GM12878 (cell line): ENCODE data around the gene CCDC170. TPM values are rescaled to one million over a fixed set of nuclear protein-coding genes. Genes with fewer than 3 reads are reported as not detected.

ENCODE experiments used
- ATAC-seq: fragments of 200-7000 bp; cut with Tn5 transposase; 3 replicates; pipeline ENCODE4 v1.9.1; 2020; ENCODE audit warnings: mild to moderate bottlenecking, moderate library complexity
- BruUV-seq: library from RNA; stranded (reverse); fragments of 400-500 nt; replicated peaks from 2 replicates; lab custom pipeline; 2021; lab: Mats Ljungman, UMichigan
- CTCF ChIA-PET: fragments of 300-600 bp; sonication (Branson Sonifier 250); formaldehyde crosslinking; extraction: SDS; loops from one replicate; lab custom pipeline; 2021; ENCODE audit warnings: inconsistent platforms; lab: Yijun Ruan, JAX
- POLR2A ChIA-PET: fragments of 350-600 bp; formaldehyde crosslinking; extraction: SDS; loops from one replicate; lab custom pipeline; 2021; ENCODE audit warnings: inconsistent platforms; lab: Charles Lee
- RAD21 ChIA-PET: fragments of 300-600 bp; sonication (Branson Sonifier 250); formaldehyde crosslinking; loops from one replicate; lab custom pipeline; 2023; ENCODE audit warnings: antibody characterized with exemption; ENCODE audit not compliant: unreplicated experiment; lab: Charles Lee
- SMC1A ChIA-PET: fragments of 300-600 bp; sonication (Branson Sonifier 250); formaldehyde crosslinking; loops from one replicate; lab custom pipeline; 2023; ENCODE audit not compliant: unreplicated experiment, uncharacterized antibody; lab: Charles Lee
- DNase-seq: peaks from one replicate; pipeline ENCODE4 v3.0.0-alpha.2; 2011; ENCODE audit warnings: low read depth, low spot score
- FAIRE-seq: peaks from 3 replicates; lab custom pipeline; 2011; peaks lifted over from hg19 to GRCh38; lab: Jason Lieb, UNC
- H2AFZ ChIP-seq: 2 replicates; pipeline ENCODE4 v1.6.0; 2011; ENCODE audit warnings: low read depth, low read length, control low read depth; ENCODE audit not compliant: control insufficient read depth
- H3K27ac ChIP-seq: 2 replicates; pipeline ENCODE4 v1.5.1; 2011; ENCODE audit warnings: control low read depth; ENCODE audit not compliant: control insufficient read depth, insufficient read depth
- H3K27me3 ChIP-seq, 2 experiments: replicated peaks in 1 of 2; 2 replicates each; pipeline versions ENCODE4 v1.6.0 to v1.6.1; 2011; ENCODE audit warnings: low read length in 1 of 2; ENCODE audit not compliant: control insufficient read depth in 2 of 2, insufficient read depth in 2 of 2
- H3K36me3 ChIP-seq, 2 experiments: 2 replicates each; pipeline ENCODE4 v1.5.1; 2011; ENCODE audit warnings: low read length in 1 of 2; ENCODE audit not compliant: control insufficient read depth in 2 of 2, insufficient read depth in 2 of 2
- H3K4me1 ChIP-seq: 2 replicates; pipeline ENCODE4 v1.6.1; 2011; ENCODE audit warnings: mild to moderate bottlenecking, low read length, moderate library complexity, mixed read lengths; ENCODE audit not compliant: control insufficient read depth, insufficient read depth
- H3K4me2 ChIP-seq: 2 replicates; pipeline ENCODE4 v1.6.0; 2011; ENCODE audit warnings: control low read depth; ENCODE audit not compliant: control insufficient read depth, insufficient read depth
- H3K4me3 ChIP-seq: fragments of 200-600 bp; sonication (generic); 2 replicates; pipeline ENCODE4 v1.5.1; 2016
- H3K79me2 ChIP-seq: 2 replicates; pipeline ENCODE4 v1.6.0; 2011; ENCODE audit warnings: low read length; ENCODE audit not compliant: control insufficient read depth, insufficient read depth
- H3K9ac ChIP-seq: 2 replicates; pipeline ENCODE4 v1.8.0; 2011; ENCODE audit warnings: low read length, control low read depth, mixed read lengths; ENCODE audit not compliant: control insufficient read depth, insufficient read depth
- H3K9me3 ChIP-seq: replicated peaks from 3 replicates; pipeline ENCODE4 v1.5.1; 2011; ENCODE audit warnings: mild to moderate bottlenecking, low read length; ENCODE audit not compliant: control insufficient read depth, insufficient read depth
- H4K20me1 ChIP-seq: 2 replicates; pipeline ENCODE4 v1.6.0; 2011; ENCODE audit not compliant: control insufficient read depth, insufficient read depth
- BHLHE40 ChIP-seq, 2 experiments: fragments of 450-650 bp in 1 of 2; IDR thresholded peaks; 2 replicates each; pipeline ENCODE4 v1.6.1; 2011 to 2017; ENCODE audit warnings: low read depth in 2 of 2, borderline replicate concordance in 1 of 2, improper control_type of control experiment in 1 of 2, low read length in 1 of 2, mild to moderate bottlenecking in 1 of 2
- CBFB ChIP-seq: IDR thresholded peaks from 2 replicates; pipeline ENCODE4 v1.6.1; 2016; ENCODE audit warnings: antibody characterized with exemption, low read depth
- CHD2 ChIP-seq: IDR thresholded peaks from 2 replicates; pipeline ENCODE4 v1.6.1; 2011; ENCODE audit warnings: low read depth, low read length, improper control_type of control experiment, borderline replicate concordance
- ETV6 ChIP-seq, 2 experiments: fragments of 450-650 bp in 1 of 2; IDR thresholded peaks in 1 of 2; conservative IDR thresholded peaks in 1 of 2; 2 replicates each; pipeline ENCODE4 v1.6.1; 2014; ENCODE audit warnings: antibody characterized with exemption in 1 of 2, borderline replicate concordance in 1 of 2, low read depth in 1 of 2, mild to moderate bottlenecking in 1 of 2, moderate library complexity in 1 of 2
- FOS ChIP-seq: IDR thresholded peaks from 3 replicates; pipeline ENCODE4 v1.6.1; 2011; ENCODE audit warnings: borderline replicate concordance; ENCODE audit not compliant: insufficient read length; ENCODE audit errors: extremely low read depth
- HCFC1 ChIP-seq: fragments of 150-350 bp; IDR thresholded peaks from 2 replicates; pipeline ENCODE4 v1.6.1; 2014; ENCODE audit warnings: low read length
- IKZF1 ChIP-seq: fragments of 450-650 bp; conservative IDR thresholded peaks from 2 replicates; pipeline ENCODE4 v1.6.1; 2017; ENCODE audit warnings: antibody characterized with exemption, mild to moderate bottlenecking
- NFIC ChIP-seq: IDR thresholded peaks from 2 replicates; pipeline ENCODE4 v1.6.1; 2012; ENCODE audit warnings: low read depth, mild to moderate bottlenecking, inconsistent platforms, low read length, moderate library complexity
- NR2C1 ChIP-seq: fragments of 450-650 bp; IDR thresholded peaks from 2 replicates; pipeline ENCODE4 v1.6.1; 2017; ENCODE audit warnings: antibody characterized with exemption, mild to moderate bottlenecking, moderate library complexity
- POLR2A ChIP-seq: IDR thresholded peaks from 2 replicates; pipeline ENCODE4 v1.6.1; 2011; ENCODE audit warnings: low read depth, mild to moderate bottlenecking, low read length
- RBBP5 ChIP-seq: fragments of 200-600 bp; sonication (generic); conservative IDR thresholded peaks from 2 replicates; pipeline ENCODE4 v1.6.1; 2016
- RCOR1 ChIP-seq: conservative IDR thresholded peaks from 2 replicates; pipeline ENCODE4 v1.6.1; 2012; ENCODE audit warnings: low read depth, low read length, improper control_type of control experiment
- SP1 ChIP-seq: IDR thresholded peaks from one replicate; pipeline ENCODE4 v1.6.1; 2011; ENCODE audit warnings: low read depth, low read length
- TCF7 ChIP-seq: IDR thresholded peaks from 2 replicates; pipeline ENCODE4 v1.6.1; 2014; ENCODE audit warnings: antibody characterized with exemption, borderline replicate concordance
- ZNF274 ChIP-seq: IDR thresholded peaks from one replicate; pipeline ENCODE4 v1.8.0; 2011; ENCODE audit not compliant: insufficient read length, insufficient read depth
- WGBS: methylation state at CpG from one replicate; pipeline ENCODE4 v1.1.6; 2016; ENCODE audit warnings: low lambda C conversion rate; ENCODE audit not compliant: insufficient replicate concordance, insufficient coverage; ENCODE audit errors: missing lambda C conversion rate; 5-methylcytosine and 5-hydroxymethylcytosine counted together
- in situ Hi-C: fragments of 300-500 bp; cut with MboI; formaldehyde crosslinking; loops from 9 replicates; pipeline ENCODE4 v1.14.3; 2018; ENCODE audit warnings: mixed read lengths
- intact Hi-C: fragments of 100-400 bp; cut with micrococcal nuclease; formaldehyde crosslinking; loops from one replicate; pipeline ENCODE4 v1.14.2; 2022; ENCODE audit not compliant: unreplicated experiment
- polyA plus RNA-seq, 11 experiments: library from polyadenylated mRNA; depleted of rRNA in 4 of 11; unstranded in 6 of 11; stranded (reverse) in 5 of 11; fragments of >200 nt; fragmentation: Nextera tagmentation in 4 of 11; fragmentation: Illumina TruSeq in 1 of 11; extraction: Ambion mirVana in 4 of 11; extraction: Trizol in 1 of 11; gene quantifications; 1 replicate in 1 of 11; 2 replicates in 10 of 11; pipeline versions ENCODE4 v1.2.1 to v1.2.3, GENCODE V29; 2011 to 2016; ENCODE audit warnings: inconsistent platforms in 2 of 11, missing spikeins in 2 of 11, low read depth in 1 of 11
- total RNA-seq, 4 experiments: library from RNA; depleted of rRNA in 3 of 4; stranded (reverse); fragments of >200 nt in 3 of 4; fragmentation: Illumina TruSeq in 1 of 4; extraction: Trizol in 1 of 4; gene quantifications; 2 replicates each; pipeline versions ENCODE4 v1.2.1 to v1.2.3, GENCODE V29; 2013 to 2021
- TF ChIP-seq, protein P1 (sequence below): IDR thresholded peaks from 2 replicates; pipeline ENCODE4 v1.6.1; 2012; ENCODE audit warnings: mild to moderate bottlenecking, low read depth, low read length
- TF ChIP-seq, protein P2 (sequence below): fragments of 450-650 bp; formaldehyde crosslinking; IDR thresholded peaks from 2 replicates; pipeline ENCODE4 v1.4.0; 2022; ENCODE audit warnings: mild to moderate bottlenecking, moderate library complexity

The CCDC170 gene
- total and polyA plus RNA-seq, 10 of the 15 experiments (the other 5 are each of a cell fraction or from before 2014, with no cell fraction given): not detected

DNA sequence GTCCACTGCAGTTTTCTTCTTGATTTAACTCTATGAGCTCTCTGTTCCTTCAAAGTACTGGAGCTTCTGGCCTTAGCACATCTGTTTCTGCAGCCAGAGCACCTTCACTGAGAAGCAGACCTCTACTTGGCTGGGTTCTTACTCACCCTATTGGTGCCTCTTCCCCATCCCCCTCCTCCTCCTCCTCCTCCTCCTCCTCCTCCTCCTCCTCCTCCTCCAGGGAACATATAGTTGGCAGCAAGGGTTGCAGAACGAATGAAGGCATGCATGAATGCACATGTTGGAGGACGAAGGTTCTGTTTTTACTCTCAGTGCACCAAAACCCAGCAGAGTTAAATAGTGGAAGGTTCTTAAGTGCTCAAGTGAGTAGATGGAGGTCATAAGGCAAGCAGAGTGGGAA lies 172.7 kb downstream of the CCDC170 start (continued):
- TF ChIP-seq, protein P1, sequence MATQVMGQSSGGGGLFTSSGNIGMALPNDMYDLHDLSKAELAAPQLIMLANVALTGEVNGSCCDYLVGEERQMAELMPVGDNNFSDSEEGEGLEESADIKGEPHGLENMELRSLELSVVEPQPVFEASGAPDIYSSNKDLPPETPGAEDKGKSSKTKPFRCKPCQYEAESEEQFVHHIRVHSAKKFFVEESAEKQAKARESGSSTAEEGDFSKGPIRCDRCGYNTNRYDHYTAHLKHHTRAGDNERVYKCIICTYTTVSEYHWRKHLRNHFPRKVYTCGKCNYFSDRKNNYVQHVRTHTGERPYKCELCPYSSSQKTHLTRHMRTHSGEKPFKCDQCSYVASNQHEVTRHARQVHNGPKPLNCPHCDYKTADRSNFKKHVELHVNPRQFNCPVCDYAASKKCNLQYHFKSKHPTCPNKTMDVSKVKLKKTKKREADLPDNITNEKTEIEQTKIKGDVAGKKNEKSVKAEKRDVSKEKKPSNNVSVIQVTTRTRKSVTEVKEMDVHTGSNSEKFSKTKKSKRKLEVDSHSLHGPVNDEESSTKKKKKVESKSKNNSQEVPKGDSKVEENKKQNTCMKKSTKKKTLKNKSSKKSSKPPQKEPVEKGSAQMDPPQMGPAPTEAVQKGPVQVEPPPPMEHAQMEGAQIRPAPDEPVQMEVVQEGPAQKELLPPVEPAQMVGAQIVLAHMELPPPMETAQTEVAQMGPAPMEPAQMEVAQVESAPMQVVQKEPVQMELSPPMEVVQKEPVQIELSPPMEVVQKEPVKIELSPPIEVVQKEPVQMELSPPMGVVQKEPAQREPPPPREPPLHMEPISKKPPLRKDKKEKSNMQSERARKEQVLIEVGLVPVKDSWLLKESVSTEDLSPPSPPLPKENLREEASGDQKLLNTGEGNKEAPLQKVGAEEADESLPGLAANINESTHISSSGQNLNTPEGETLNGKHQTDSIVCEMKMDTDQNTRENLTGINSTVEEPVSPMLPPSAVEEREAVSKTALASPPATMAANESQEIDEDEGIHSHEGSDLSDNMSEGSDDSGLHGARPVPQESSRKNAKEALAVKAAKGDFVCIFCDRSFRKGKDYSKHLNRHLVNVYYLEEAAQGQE: no peak
- TF ChIP-seq RBBP5 (no peak), ZNF274 (no peak), NFIC (no peak)

DNA sequence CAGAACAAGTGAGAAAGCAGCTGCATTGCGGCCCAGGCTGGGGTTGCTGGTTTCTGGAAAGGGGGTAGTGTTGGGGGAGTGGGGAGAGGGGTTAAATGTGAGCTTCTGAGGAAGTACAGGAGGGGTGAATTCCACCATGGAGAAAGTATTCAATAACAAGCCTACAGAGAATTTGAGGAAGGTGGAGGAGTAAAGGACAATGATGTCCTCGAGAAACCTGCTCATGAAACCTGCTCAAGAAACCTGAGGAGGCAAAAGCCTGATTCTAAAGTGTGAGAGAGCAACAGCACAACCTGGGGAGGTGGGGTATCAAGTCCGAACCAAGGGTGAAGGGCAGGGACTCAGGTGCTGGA lies 175.4 kb downstream of the CCDC170 start:
- Histone ChIP-seq H3K9ac (no peak overlapping the region), H3K4me1 (no peaks in the 10 kb centered on the region), H3K9me3 (no peaks in the 10 kb centered on the region), H2AFZ (no peak overlapping the region), H4K20me1 (no peaks in the 10 kb centered on the region), H3K27me3 (no peaks in the 10 kb centered on the region; a peak in 2 of 4 replicates), H3K4me2 (no peak overlapping the region), H3K27ac (no peak overlapping the region), H3K4me3 (no peak overlapping the region), H3K36me3 (no peaks in the 10 kb centered on the region), H3K79me2 (no peaks in the 10 kb centered on the region)
- in situ Hi-C loops: no loop called here
- no peak for DNase-seq
- CTCF ChIA-PET: no interaction called here
- BruUV-seq: no TSS peak
- no peak for FAIRE-seq
- POLR2A ChIA-PET: no interaction called here
- 27% methylated on average over 2 of the region's 3 CpGs for WGBS
- intact Hi-C loops: no loop called here
- RAD21 ChIA-PET: interaction anchor here (0.7 kb wide), 2 partner anchors 22 to 423 kb away, joined by 3 read pairs; no protein-coding TSS in a partner anchor
- ATAC-seq: no peak
- SMC1A ChIA-PET: interaction anchor here (0.6 kb wide), 1 partner anchor 464 kb away, joined by 3 read pairs; no protein-coding TSS in a partner anchor
- TF ChIP-seq RCOR1 (no peak), HCFC1 (no peak), IKZF1 (no peak), NR2C1 (no peak), POLR2A (no peak), ETV6 (conservative IDR thresholded peaks at IDR 0.05 in 1 of 2, IDR thresholded peaks at IDR 0.05 in 1 of 2; ENCODE audit: borderline replicate concordance in 1 of 2, low read depth in 1 of 2) (no peak), CBFB (no peak), BHLHE40 (IDR thresholded peaks at IDR 0.05; ENCODE audit: borderline replicate concordance in 1 of 2, low read depth in 2 of 2, low read length in 1 of 2) (no peak), CHD2 (no peak), SP1 (no peak), TCF7 (no peak), FOS (no peak)
- TF ChIP-seq, protein P2, sequence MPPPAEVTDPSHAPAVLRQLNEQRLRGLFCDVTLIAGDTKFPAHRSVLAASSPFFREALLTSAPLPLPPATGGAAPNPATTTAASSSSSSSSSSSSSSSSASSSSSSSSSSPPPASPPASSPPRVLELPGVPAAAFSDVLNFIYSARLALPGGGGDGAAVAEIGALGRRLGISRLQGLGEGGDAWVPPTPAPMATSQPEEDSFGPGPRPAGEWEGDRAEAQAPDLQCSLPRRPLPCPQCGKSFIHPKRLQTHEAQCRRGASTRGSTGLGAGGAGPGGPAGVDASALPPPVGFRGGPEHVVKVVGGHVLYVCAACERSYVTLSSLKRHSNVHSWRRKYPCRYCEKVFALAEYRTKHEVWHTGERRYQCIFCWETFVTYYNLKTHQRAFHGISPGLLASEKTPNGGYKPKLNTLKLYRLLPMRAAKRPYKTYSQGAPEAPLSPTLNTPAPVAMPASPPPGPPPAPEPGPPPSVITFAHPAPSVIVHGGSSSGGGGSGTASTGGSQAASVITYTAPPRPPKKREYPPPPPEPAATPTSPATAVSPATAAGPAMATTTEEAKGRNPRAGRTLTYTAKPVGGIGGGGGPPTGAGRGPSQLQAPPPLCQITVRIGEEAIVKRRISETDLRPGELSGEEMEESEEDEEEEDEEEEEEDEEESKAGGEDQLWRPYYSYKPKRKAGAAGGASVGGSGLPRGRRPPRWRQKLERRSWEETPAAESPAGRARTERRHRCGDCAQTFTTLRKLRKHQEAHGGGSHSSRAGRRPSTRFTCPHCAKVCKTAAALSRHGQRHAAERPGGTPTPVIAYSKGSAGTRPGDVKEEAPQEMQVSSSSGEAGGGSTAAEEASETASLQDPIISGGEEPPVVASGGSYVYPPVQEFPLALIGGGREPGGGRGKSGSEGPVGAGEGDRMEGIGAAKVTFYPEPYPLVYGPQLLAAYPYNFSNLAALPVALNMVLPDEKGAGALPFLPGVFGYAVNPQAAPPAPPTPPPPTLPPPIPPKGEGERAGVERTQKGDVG (CRISPR knock-in tag): no peak
